ENCODE measurements around the gene IKBKE.

DNA sequence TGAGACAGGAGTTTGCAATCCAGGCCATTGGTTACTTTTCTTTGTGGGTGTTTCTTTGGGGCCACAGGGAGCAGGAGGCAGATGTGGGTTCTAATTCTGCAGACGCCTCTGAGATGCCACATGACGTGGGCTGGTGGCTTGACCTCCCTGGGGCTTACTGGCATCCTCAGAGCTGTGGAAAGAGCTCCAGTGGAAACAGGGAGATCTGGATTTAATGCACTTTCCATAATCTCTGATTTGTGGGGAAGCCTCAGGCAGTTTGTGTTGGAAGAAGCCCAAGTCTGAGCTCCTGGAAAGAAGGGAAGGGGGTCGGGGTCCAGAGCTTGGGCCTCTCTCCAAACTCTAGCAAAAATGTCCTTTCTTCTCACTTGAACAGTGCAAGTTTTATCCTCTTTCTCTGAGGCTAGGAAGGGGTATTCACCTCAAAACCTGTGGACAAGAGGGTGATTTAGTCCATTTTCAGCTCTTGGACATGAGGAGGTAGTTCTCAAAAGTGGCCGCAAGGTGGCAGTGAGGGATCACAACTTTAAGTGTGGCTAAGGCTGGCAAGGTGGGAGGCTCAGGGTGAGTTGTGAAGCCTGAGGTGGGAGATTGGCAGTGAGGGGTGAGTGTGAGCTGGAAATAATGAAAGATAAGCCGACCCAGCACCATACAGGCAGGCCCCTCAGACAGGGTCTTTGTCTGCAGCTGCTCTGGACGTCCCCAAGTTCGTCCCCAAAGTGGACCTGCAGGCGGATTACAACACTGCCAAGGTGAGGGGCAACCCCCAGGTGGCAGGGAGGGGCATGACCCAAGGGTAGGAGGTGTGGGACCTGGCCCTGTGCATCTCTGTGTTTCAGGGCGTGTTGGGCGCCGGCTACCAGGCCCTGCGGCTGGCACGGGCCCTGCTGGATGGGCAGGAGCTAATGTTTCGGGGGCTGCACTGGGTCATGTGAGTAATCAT lies 9.2 kb downstream of the IKBKE start:
- TF ChIP-seq EZH2 (IDR thresholded peaks at IDR 0.05; ENCODE audit: insufficient read depth, poor library complexity, severe bottlenecking) (no peak), EZH2phosphoT487 (IDR thresholded peaks at IDR 0.05; ENCODE audit: insufficient read depth, low read depth) (no peak)
